HEK293T (cell line): ENCODE measurements around the gene SLC35A1.

Experiments
- ARNT ChIP-seq: fragments of 450-650 bp; IDR thresholded peaks from 2 replicates; pipeline ENCODE4 v1.6.1; 2017; ENCODE audit warnings: mild to moderate bottlenecking
- BHLHE40 ChIP-seq: fragments of 450-650 bp; IDR thresholded peaks from 2 replicates; pipeline ENCODE4 v1.6.1; 2016; ENCODE audit warnings: mild to moderate bottlenecking, moderate library complexity, borderline replicate concordance
- ELF4 ChIP-seq: fragments of 450-650 bp; IDR thresholded peaks from 2 replicates; pipeline ENCODE4 v1.6.1; 2017; ENCODE audit warnings: antibody characterized with exemption
- FOXK2 ChIP-seq: fragments of 450-650 bp; IDR thresholded peaks from 2 replicates; pipeline ENCODE4 v1.6.1; 2016; ENCODE audit warnings: mild to moderate bottlenecking
- FOXM1 ChIP-seq: fragments of 450-650 bp; IDR thresholded peaks from 2 replicates; pipeline ENCODE4 v1.6.1; 2017; ENCODE audit warnings: mild to moderate bottlenecking, borderline replicate concordance
- HDGF ChIP-seq: fragments of 450-650 bp; IDR thresholded peaks from 2 replicates; pipeline ENCODE4 v1.6.1; 2017; ENCODE audit warnings: antibody characterized with exemption, borderline replicate concordance
- L3MBTL2 ChIP-seq: fragments of 450-650 bp; conservative IDR thresholded peaks from 2 replicates; pipeline ENCODE4 v1.6.1; 2016; ENCODE audit warnings: mild to moderate bottlenecking
- SP1 ChIP-seq: fragments of 450-650 bp; IDR thresholded peaks from 2 replicates; pipeline ENCODE4 v1.6.1; 2017
- ZNF384 ChIP-seq: fragments of 450-650 bp; IDR thresholded peaks from 2 replicates; pipeline ENCODE4 v1.6.1; 2016

DNA sequence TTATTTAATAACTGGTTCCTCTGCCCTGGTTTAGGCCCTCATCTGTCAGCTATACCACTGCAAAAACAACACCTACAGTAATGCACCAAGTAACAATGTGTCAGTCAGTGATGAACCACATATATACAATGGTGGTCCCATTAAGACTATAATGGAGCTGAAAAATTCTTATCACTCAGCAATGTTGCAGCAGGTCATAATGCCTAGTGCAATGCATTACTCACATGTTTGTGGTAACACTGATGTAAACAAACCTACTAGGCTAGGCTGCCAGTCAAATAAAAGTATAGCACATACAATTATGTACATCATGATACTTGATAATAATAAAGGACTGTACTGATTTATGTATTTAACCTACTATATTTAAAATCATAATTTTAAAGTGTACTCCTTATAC is 85.7 kb downstream of the SLC35A1 start:
- TF ChIP-seq ZNF384 (no peak), FOXM1 (no peak), FOXK2 (no peak), ELF4 (no peak), ARNT (no peak), HDGF (no peak), BHLHE40 (no peak), L3MBTL2 (no peak), SP1 (no peak)
